ENCODE measurements around the gene EEFSEC. TPM values are rescaled to one million over a fixed set of nuclear protein-coding genes. Genes with fewer than 3 reads are reported as not detected.

Gene EEFSEC
- total RNA-seq, 1 experiment from 2014 or later, result 9.5 TPM

DNA sequence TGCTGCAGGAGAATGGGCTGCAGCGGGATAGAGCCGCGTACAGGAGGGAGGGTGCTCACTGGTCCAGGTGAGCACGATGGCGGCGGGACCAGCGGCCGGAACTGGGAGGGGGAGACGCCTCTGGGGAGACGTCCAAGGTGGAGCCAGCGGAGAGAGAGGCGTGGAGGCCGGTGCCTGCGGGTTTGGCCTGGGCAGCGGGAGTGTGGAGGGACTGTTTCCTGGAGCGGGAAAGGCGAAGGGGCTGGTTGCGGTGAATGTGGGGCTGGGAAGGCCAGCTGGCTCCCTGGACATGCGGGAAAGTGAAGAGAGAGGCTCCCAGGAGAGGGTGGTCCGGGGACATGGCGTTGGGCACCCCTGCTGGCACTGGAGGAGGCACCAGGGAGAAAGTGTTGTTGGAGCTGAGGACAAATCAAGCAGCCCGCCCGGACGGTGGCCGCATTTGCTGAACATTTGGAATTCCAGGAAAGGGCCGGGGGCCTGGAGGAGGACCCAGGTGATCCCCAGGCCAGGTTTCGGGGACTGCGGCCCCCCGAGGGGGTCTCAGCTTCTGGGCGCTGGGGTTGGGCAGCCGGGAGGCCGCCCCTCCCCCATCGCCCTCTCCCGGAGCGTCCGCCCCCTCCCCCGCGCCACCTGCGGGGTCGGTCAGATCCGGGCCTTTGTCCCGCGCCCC is 279.2 kb downstream of the EEFSEC start:
- Mint-ChIP-seq H3K4me1 (peaks cover 53 to 68% of the 10 kb centered on the region in 2 experiments), H3K27ac (peak overlapping the region; percentile 30 to 92 (median 90); a peak in 6 of 7 replicates), H3K36me3 (ENCODE audit: insufficient read depth in 1 of 3, low read depth in 3 of 3) (no peaks in the 10 kb centered on the region; a peak in 2 of 7 replicates), H3K9me3 (no peaks in the 10 kb centered on the region; a peak in 1 of 5 replicates), H3K27me3 (ENCODE audit: low read depth) (peaks cover 84% of the 10 kb centered on the region), H3K4me3 (peak overlapping the region; percentile 59 to 82)
- TF ChIP-seq, protein P1, sequence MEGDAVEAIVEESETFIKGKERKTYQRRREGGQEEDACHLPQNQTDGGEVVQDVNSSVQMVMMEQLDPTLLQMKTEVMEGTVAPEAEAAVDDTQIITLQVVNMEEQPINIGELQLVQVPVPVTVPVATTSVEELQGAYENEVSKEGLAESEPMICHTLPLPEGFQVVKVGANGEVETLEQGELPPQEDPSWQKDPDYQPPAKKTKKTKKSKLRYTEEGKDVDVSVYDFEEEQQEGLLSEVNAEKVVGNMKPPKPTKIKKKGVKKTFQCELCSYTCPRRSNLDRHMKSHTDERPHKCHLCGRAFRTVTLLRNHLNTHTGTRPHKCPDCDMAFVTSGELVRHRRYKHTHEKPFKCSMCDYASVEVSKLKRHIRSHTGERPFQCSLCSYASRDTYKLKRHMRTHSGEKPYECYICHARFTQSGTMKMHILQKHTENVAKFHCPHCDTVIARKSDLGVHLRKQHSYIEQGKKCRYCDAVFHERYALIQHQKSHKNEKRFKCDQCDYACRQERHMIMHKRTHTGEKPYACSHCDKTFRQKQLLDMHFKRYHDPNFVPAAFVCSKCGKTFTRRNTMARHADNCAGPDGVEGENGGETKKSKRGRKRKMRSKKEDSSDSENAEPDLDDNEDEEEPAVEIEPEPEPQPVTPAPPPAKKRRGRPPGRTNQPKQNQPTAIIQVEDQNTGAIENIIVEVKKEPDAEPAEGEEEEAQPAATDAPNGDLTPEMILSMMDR (conservative IDR thresholded peaks at IDR 0.05), result no peak
- no peak overlapping the region for H2AK5ac ChIP-seq (ENCODE audit: insufficient read length, low read length)
- H4K91ac ChIP-seq (ENCODE audit: insufficient read length, low read depth, low read length), result no peak overlapping the region
- no peak overlapping the region for H3K27ac ChIP-seq (ENCODE audit: insufficient read length, low read depth, low read length)
- H3K9ac ChIP-seq (ENCODE audit: extremely low read depth, insufficient read length, low read length), result peak overlapping the region; percentile 63
- peaks cover 2% of the 10 kb centered on the region; the same call in 1 of the 2 replicates for H3K4me1 ChIP-seq (ENCODE audit: insufficient read depth, low read length)
- no peaks in the 10 kb centered on the region for H3K9me3 ChIP-seq (ENCODE audit: control insufficient read depth, low read depth, low read length)
- no peak overlapping the region for H2BK5ac ChIP-seq (ENCODE audit: insufficient read length, low read length)
- peak; percentile 69 for DNase-seq
- H3K56ac ChIP-seq (ENCODE audit: insufficient read length, low read depth, low read length), result no peak overlapping the region
- no peaks in the 10 kb centered on the region for H4K20me1 ChIP-seq (ENCODE audit: control insufficient read depth, insufficient read depth, insufficient read length)
- peak overlapping the region; percentile 76 for H3K4me2 ChIP-seq (ENCODE audit: insufficient read depth, insufficient read length, low read length)
- H4K8ac ChIP-seq (replicated peaks; ENCODE audit: insufficient read length, low read depth, low read length), result no peak overlapping the region
- no peak overlapping the region for H2BK12ac ChIP-seq (ENCODE audit: insufficient read length, low read depth, low read length)
- H3K23me2 ChIP-seq (ENCODE audit: insufficient read length, low read depth, low read length, poor library complexity, severe bottlenecking), result peaks cover 7% of the 10 kb centered on the region
- no peak overlapping the region for H2BK20ac ChIP-seq (ENCODE audit: low read depth, low read length, poor library complexity, severe bottlenecking)
- H3K18ac ChIP-seq (ENCODE audit: insufficient read length, low read depth, low read length), result peak overlapping the region; percentile 95
- peaks cover 15% of the 10 kb centered on the region; the same call in 1 of the 2 replicates for H3K27me3 ChIP-seq (ENCODE audit: insufficient read depth, low read length)
- H4K5ac ChIP-seq (ENCODE audit: insufficient read length, low read depth, low read length), result no peak overlapping the region
- no peaks in the 10 kb centered on the region for H3K79me1 ChIP-seq (ENCODE audit: insufficient read depth, low read depth, low read length, poor library complexity, severe bottlenecking)
- H2BK120ac ChIP-seq (ENCODE audit: low read depth, low read length, poor library complexity, severe bottlenecking), result no peak overlapping the region
- no peaks in the 10 kb centered on the region for H3K79me2 ChIP-seq (ENCODE audit: insufficient read depth, low read length)
- no peak overlapping the region for H2AFZ ChIP-seq (ENCODE audit: low read length)
- no peak overlapping the region for H3T11ph ChIP-seq (ENCODE audit: low read length)
- H2BK15ac ChIP-seq (ENCODE audit: low read depth, low read length), result no peak overlapping the region
- peak overlapping the region; percentile 92 for H3K14ac ChIP-seq (ENCODE audit: insufficient read depth, low read length)
- H3K4ac ChIP-seq (ENCODE audit: low read depth, low read length), result no peak overlapping the region
- no CpG with 5 or more reads among the region's 43 CpGs for WGBS (ENCODE audit: extremely low coverage, insufficient read length, low lambda C conversion rate)
- H3K23ac ChIP-seq (ENCODE audit: insufficient read length, low read depth, low read length), result no peak overlapping the region
